Breast epithelium (tissue), 3 donors: ENCODE measurements around the gene RNF220.

ENCODE experiments used
- POLR2A ChIP-seq: fragments of 450-650 bp; IDR thresholded peaks from one replicate; pipeline ENCODE4 v1.6.1; 2016; ENCODE audit warnings: antibody characterized with exemption, mild to moderate bottlenecking, moderate library complexity
- TF ChIP-seq, protein P1 (sequence below), 3 donors: fragments of 450-650 bp; IDR thresholded peaks; one replicate each; pipeline ENCODE4 v1.5.1; 2016 to 2017; ENCODE audit warnings: antibody characterized with exemption in 3 of 3, mild to moderate bottlenecking in 3 of 3, moderate library complexity in 3 of 3

DNA sequence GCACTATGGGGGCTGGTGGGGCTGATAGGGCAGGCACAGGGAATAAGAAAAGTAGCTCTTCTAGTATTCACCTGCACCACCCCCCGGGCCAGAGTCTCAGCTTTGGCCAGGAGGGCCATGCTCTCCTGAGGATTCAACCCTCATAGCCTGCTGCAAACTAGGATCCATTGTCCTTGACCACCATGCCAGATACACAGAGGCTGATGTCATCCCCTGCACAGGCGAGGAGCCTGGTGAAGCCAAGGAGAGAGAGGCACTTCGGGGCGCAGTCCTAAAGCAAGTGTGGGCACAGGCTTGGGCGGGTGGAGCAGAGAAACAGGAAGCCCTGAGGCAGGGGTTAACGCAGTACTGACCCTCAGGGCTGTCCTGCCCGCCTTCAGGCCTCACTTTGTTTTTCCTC lies 239.8 kb downstream of the RNF220 start:
- TF ChIP-seq, protein P1, sequence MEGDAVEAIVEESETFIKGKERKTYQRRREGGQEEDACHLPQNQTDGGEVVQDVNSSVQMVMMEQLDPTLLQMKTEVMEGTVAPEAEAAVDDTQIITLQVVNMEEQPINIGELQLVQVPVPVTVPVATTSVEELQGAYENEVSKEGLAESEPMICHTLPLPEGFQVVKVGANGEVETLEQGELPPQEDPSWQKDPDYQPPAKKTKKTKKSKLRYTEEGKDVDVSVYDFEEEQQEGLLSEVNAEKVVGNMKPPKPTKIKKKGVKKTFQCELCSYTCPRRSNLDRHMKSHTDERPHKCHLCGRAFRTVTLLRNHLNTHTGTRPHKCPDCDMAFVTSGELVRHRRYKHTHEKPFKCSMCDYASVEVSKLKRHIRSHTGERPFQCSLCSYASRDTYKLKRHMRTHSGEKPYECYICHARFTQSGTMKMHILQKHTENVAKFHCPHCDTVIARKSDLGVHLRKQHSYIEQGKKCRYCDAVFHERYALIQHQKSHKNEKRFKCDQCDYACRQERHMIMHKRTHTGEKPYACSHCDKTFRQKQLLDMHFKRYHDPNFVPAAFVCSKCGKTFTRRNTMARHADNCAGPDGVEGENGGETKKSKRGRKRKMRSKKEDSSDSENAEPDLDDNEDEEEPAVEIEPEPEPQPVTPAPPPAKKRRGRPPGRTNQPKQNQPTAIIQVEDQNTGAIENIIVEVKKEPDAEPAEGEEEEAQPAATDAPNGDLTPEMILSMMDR (IDR thresholded peaks at IDR 0.05), result no peak
- TF ChIP-seq POLR2A, result no peak
